ENCODE results near the gene LSM14B.

The LSM14B gene

DNA sequence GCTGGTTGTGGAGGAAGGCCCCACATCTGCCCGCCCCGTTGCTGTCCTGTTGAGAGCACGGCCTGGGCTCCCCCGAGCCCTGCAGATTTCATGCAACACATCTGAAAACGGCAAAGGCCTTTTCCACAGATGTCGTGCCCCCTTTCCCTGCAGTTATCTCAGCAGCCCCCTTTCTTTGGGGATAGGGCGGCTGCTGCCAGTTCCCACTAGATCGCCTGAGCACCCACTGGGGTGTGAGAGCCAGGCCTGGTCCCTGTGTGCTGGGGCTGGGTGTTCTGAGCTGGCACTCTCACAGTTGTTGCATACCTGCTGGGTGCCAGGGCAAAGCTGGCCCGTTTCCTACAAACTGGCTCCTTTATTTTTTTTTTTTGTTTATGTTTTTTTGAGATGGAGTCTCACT is 48.3 kb downstream of the LSM14B start:
- peaks cover 9% of the 10 kb centered on the region for H3K4me1 ChIP-seq
- no peak for TF ChIP-seq CTCF (IDR thresholded peaks at IDR 0.05; ENCODE audit: low read depth, low read length)
- H3K36me3 ChIP-seq: peaks cover 37% of the 10 kb centered on the region
- no peak overlapping the region for H3K4me3 ChIP-seq (ENCODE audit: low read depth, low read length)
- DNase-seq: no peak
- H3K9me3 ChIP-seq: no peaks in the 10 kb centered on the region
- H3K27me3 ChIP-seq: no peaks in the 10 kb centered on the region

GRCh38 chr20:62171245-62171644 is 49.0 kb downstream of the LSM14B start:
- no peaks in the 10 kb centered on the region for H3K9me3 ChIP-seq
- peaks cover 34% of the 10 kb centered on the region for H3K36me3 ChIP-seq
- H3K27me3 ChIP-seq: no peaks in the 10 kb centered on the region
- no peak for DNase-seq
- no peak overlapping the region for H3K4me3 ChIP-seq (ENCODE audit: low read depth, low read length)
- no peak for TF ChIP-seq CTCF (IDR thresholded peaks at IDR 0.05; ENCODE audit: low read depth, low read length)
- H3K4me1 ChIP-seq: peaks cover 2% of the 10 kb centered on the region

DNA sequence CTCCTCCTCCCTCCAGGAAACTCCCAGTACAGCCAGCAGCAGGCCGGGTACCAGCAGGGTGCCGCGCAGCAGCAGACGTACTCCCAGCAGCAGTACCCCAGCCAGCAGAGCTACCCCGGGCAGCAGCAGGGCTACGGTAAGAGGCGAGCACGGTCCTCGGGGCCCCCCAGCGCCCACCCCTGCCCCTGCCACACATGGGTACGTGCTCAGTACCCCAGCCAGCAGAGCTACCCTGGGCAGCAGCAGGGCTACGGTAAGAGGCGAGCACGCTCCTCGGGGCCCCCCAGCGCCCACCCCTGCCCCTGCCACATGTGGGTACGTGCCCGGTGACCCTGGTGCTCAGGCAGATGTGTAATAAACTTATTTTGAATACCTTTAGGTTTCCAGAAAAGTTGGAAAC is 50.4 kb downstream of the LSM14B start:
- Histone ChIP-seq H3K4me1 (no peaks in the 10 kb centered on the region; the same call in 1 of the 2 replicates), H3K27me3 (no peaks in the 10 kb centered on the region), H3K9me3 (no peaks in the 10 kb centered on the region), H3K4me3 (ENCODE audit: low read depth, low read length) (no peak overlapping the region), H3K36me3 (peaks cover 29% of the 10 kb centered on the region)
- no peak for TF ChIP-seq CTCF (IDR thresholded peaks at IDR 0.05; ENCODE audit: low read depth, low read length)
- DNase-seq: no peak

GRCh38 chr20:62174021-62174804 is 51.9 kb downstream of the LSM14B start:
- Histone ChIP-seq H3K36me3 (peaks cover 21% of the 10 kb centered on the region), H3K4me1 (no peaks in the 10 kb centered on the region; the same call in 1 of the 2 replicates), H3K27me3 (no peaks in the 10 kb centered on the region), H3K9me3 (no peaks in the 10 kb centered on the region), H3K4me3 (ENCODE audit: low read depth, low read length) (no peak overlapping the region)
- no peak for DNase-seq
- TF ChIP-seq CTCF (IDR thresholded peaks at IDR 0.05; ENCODE audit: low read depth, low read length): no peak

DNA sequence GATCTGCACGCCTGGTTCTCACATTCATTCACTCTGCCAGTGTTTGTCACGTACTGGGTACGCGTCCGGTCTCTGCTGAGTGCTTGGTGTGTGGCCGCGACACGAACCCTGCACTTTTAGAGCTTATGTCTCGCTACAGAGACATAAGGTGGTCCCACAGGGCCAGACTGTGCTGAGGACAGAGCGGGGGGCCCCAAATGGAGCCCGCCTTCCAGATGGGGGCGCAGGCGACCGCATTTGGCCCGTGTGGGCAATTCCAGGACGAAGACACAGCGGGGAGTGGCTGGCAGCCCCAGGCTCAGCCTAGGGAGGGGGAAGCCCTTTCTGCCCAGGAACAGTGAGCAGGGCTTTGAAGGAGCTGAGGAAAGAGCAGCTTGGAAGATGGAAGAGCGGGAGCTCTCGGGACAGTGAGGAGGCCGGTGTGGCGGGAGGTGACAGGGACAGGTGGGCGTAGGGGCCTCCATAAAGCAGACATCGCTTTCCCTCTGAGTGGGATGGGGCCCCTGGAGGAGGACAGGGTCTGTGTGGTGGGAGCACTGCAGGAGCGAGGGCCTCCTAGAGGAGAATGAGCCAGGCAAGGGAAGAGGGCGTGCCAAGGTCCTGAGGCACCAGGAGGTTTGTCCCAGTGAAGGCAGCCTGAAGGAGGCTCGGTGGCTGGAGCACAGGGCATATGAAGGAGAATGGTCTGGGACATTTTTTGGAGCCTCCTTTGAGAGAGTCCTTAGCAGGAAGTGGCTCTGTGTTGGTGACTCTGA is 52.8 kb downstream of the LSM14B start:
- Histone ChIP-seq H3K9me3 (no peaks in the 10 kb centered on the region), H3K4me3 (ENCODE audit: low read depth, low read length) (no peak overlapping the region), H3K27me3 (no peaks in the 10 kb centered on the region), H3K4me1 (no peaks in the 10 kb centered on the region; the same call in 1 of the 2 replicates), H3K36me3 (peaks cover 20% of the 10 kb centered on the region)
- no peak for DNase-seq
- no peak for TF ChIP-seq CTCF (IDR thresholded peaks at IDR 0.05; ENCODE audit: low read depth, low read length)

- no peak for DNase-seq
- H3K36me3 ChIP-seq: peaks cover 20% of the 10 kb centered on the region
- TF ChIP-seq CTCF (IDR thresholded peaks at IDR 0.05; ENCODE audit: low read depth, low read length): no peak
- H3K27me3 ChIP-seq: no peaks in the 10 kb centered on the region
- H3K4me1 ChIP-seq: no peaks in the 10 kb centered on the region; the same call in 1 of the 2 replicates
- no peaks in the 10 kb centered on the region for H3K9me3 ChIP-seq
- no peak overlapping the region for H3K4me3 ChIP-seq (ENCODE audit: low read depth, low read length)
Measured at GRCh38 chr20:62175711-62176110, 53.4 kb downstream of the LSM14B start.

All from BE2C (cell line).